HCT116 (cell line): ENCODE results near the gene LTA4H. TPM values are rescaled to one million over a fixed set of nuclear protein-coding genes. Genes with fewer than 3 reads are reported as not detected.

ENCODE experiments used
- ATAC-seq: fragments of 200-7000 bp; cut with Tn5 transposase; 2 replicates; pipeline ENCODE4 v1.9.1; 2020; ENCODE audit warnings: mild to moderate bottlenecking, moderate library complexity
- BruUV-seq: library from RNA; stranded (reverse); fragments of 400-500 nt; replicated peaks from 2 replicates; lab custom pipeline; 2021; lab: Mats Ljungman, UMichigan
- CTCF ChIA-PET: fragments of 300-600 bp; sonication (Branson Sonifier 250); formaldehyde crosslinking; loops from one replicate; lab custom pipeline; 2021; ENCODE audit warnings: antibody characterized with exemption; lab: Charles Lee
- POLR2A ChIA-PET: fragments of 300-600, 350-600 bp; sonication (Branson Sonifier 250); formaldehyde crosslinking; loops from one replicate; lab custom pipeline; 2021; ENCODE audit warnings: antibody characterized with exemption; lab: Charles Lee
- RAD21 ChIA-PET, 2 experiments: fragments of 300-600 bp; sonication (Branson Sonifier 250); formaldehyde crosslinking; loops; one replicate each; lab custom pipeline; 2023; ENCODE audit warnings: low total read pairs in 2 of 2; ENCODE audit not compliant: uncharacterized antibody in 2 of 2, unreplicated experiment in 2 of 2, low non-redundant PET in 1 of 2; lab: Charles Lee
- DNase-seq: peaks from one replicate; pipeline ENCODE4 v3.0.0-alpha.2; 2010; ENCODE audit warnings: low read depth, low spot score
- H2AFZ ChIP-seq: fragments of 200-600 bp; shearing (Covaris generic), sonication (generic); 2 replicates; pipeline ENCODE4 v1.6.1; 2017; ENCODE audit warnings: low read depth, mixed run types, mixed read lengths, antibody characterized with exemption, low read length; ENCODE audit not compliant: poor library complexity, severe bottlenecking
- H3K27ac ChIP-seq: 2 replicates; pipeline ENCODE4 v1.5.1; 2012; ENCODE audit warnings: low read depth, low read length
- H3K27me3 ChIP-seq: fragments of 200-600 bp; sonication (generic); 2 replicates; pipeline ENCODE4 v1.6.1; 2016; ENCODE audit warnings: mixed run types, low read length, mixed read lengths; ENCODE audit not compliant: insufficient read depth
- H3K36me3 ChIP-seq, 2 experiments: fragments of 200-500 bp in 1 of 2; fragments of 200-600 bp in 1 of 2; sonication (Bioruptor generic) in 1 of 2; sonication (generic) in 1 of 2; 2 replicates each; pipeline versions ENCODE4 v1.5.1 to v1.6.1; 2014 to 2016; ENCODE audit warnings: low read length in 2 of 2, inconsistent platforms in 1 of 2, mixed read lengths in 1 of 2, mixed run types in 1 of 2; ENCODE audit not compliant: insufficient read depth in 2 of 2, control insufficient read depth in 1 of 2
- H3K4me1 ChIP-seq, 2 experiments: fragments of 200-600 bp in 1 of 2; sonication (generic) in 1 of 2; 2 replicates each; pipeline versions ENCODE4 v1.5.1 to v1.6.1; 2012 to 2017; ENCODE audit warnings: low read length in 2 of 2, inconsistent platforms in 1 of 2, mild to moderate bottlenecking in 1 of 2, mixed read lengths in 1 of 2, mixed run types in 1 of 2, moderate library complexity in 1 of 2; ENCODE audit not compliant: insufficient read depth in 2 of 2, control insufficient read depth in 1 of 2
- H3K4me2 ChIP-seq: fragments of 200-600 bp; sonication (generic); 2 replicates; pipeline ENCODE4 v1.6.1; 2017; ENCODE audit warnings: mixed run types, low read length, mixed read lengths
- H3K4me3 ChIP-seq, 2 experiments: fragments of 200-600 bp in 1 of 2; sonication (generic) in 1 of 2; replicated peaks in 1 of 2; 2 replicates each; pipeline ENCODE4 v1.5.1; 2011 to 2016; ENCODE audit warnings: low read length in 2 of 2, control low read depth in 1 of 2, low read depth in 1 of 2, mild to moderate bottlenecking in 1 of 2, mixed read lengths in 1 of 2, mixed run types in 1 of 2
- H3K79me2 ChIP-seq: fragments of 200-600 bp; sonication (generic); 2 replicates; pipeline ENCODE4 v1.6.1; 2017; ENCODE audit warnings: mild to moderate bottlenecking, mixed run types, low read length, moderate library complexity, mixed read lengths; ENCODE audit not compliant: insufficient read depth
- H3K9ac ChIP-seq: fragments of 200-600 bp; sonication (generic); 2 replicates; pipeline ENCODE4 v1.6.1; 2016; ENCODE audit warnings: low read length, mixed read lengths
- H3K9me2 ChIP-seq: fragments of 200-600 bp; sonication (generic), shearing (Covaris generic); 2 replicates; pipeline ENCODE4 v1.6.1; 2017; ENCODE audit warnings: mixed run types, mild to moderate bottlenecking, moderate library complexity; ENCODE audit not compliant: insufficient read depth
- H3K9me3 ChIP-seq, 2 experiments: fragments of 200-500 bp in 1 of 2; fragments of 200-600 bp in 1 of 2; sonication (Bioruptor generic) in 1 of 2; sonication (generic) in 1 of 2; 2 replicates each; pipeline ENCODE4 v1.6.1; 2014 to 2017; ENCODE audit warnings: low read length in 2 of 2, mixed read lengths in 2 of 2, inconsistent platforms in 1 of 2, low read depth in 1 of 2, mild to moderate bottlenecking in 1 of 2, mixed run types in 1 of 2, moderate library complexity in 1 of 2; ENCODE audit not compliant: control insufficient read depth in 1 of 2, insufficient read depth in 1 of 2
- H4K20me1 ChIP-seq: fragments of 200-600 bp; sonication (generic), shearing (Covaris generic); 2 replicates; pipeline ENCODE4 v1.6.1; 2017; ENCODE audit warnings: mixed run types, mild to moderate bottlenecking, moderate library complexity; ENCODE audit not compliant: insufficient read depth
- CEBPB ChIP-seq: IDR thresholded peaks from 2 replicates; pipeline ENCODE4 v1.6.1; 2012; ENCODE audit warnings: low read depth
- EGR1 ChIP-seq: IDR thresholded peaks from 2 replicates; pipeline ENCODE4 v1.6.1; 2012; ENCODE audit warnings: low read depth
- EZH2 ChIP-seq: fragments of 200-600 bp; sonication (generic); IDR thresholded peaks from 2 replicates; pipeline ENCODE4 v1.6.1; 2017; ENCODE audit warnings: antibody characterized with exemption, mixed run types
- EZH2phosphoT487 ChIP-seq: fragments of 200-600 bp; IDR thresholded peaks from 2 replicates; pipeline ENCODE4 v1.6.1; 2018; ENCODE audit warnings: antibody characterized with exemption, borderline replicate concordance
- FOSL1 ChIP-seq: IDR thresholded peaks from 2 replicates; pipeline ENCODE4 v1.6.1; 2012; ENCODE audit warnings: low read depth
- POLR2A ChIP-seq: IDR thresholded peaks from 2 replicates; pipeline ENCODE4 v1.7.0; 2011; ENCODE audit warnings: borderline replicate concordance; ENCODE audit not compliant: insufficient read depth, insufficient read length; ENCODE audit errors: extremely low read depth
- POLR2AphosphoS5 ChIP-seq: IDR thresholded peaks from 2 replicates; pipeline ENCODE4 v1.6.1; 2011; ENCODE audit warnings: mild to moderate bottlenecking, low read depth, low read length, moderate library complexity
- RAD21 ChIP-seq: IDR thresholded peaks from 2 replicates; pipeline ENCODE4 v1.6.1; 2012; ENCODE audit warnings: low read depth, mild to moderate bottlenecking
- REST ChIP-seq: IDR thresholded peaks from 2 replicates; pipeline ENCODE4 v1.6.1; 2012; ENCODE audit warnings: low read depth
- SP1 ChIP-seq: IDR thresholded peaks from 2 replicates; pipeline ENCODE4 v1.6.1; 2012; ENCODE audit warnings: low read depth
- SRF ChIP-seq: IDR thresholded peaks from 2 replicates; pipeline ENCODE4 v1.6.1; 2012; ENCODE audit warnings: low read depth
- TCF7L2 ChIP-seq: IDR thresholded peaks from 2 replicates; pipeline ENCODE4 v1.7.0; 2011; ENCODE audit warnings: borderline replicate concordance, inconsistent platforms; ENCODE audit not compliant: insufficient read depth, insufficient read length; ENCODE audit errors: extremely low read depth
- YY1 ChIP-seq: IDR thresholded peaks from 2 replicates; pipeline ENCODE4 v1.6.1; 2011; ENCODE audit warnings: low read length, low read depth, moderate library complexity, mild to moderate bottlenecking; ENCODE audit not compliant: insufficient replicate concordance; ENCODE audit errors: extremely low read depth
- ZFX ChIP-seq: fragments of 450-650 bp; IDR thresholded peaks from 2 replicates; pipeline ENCODE4 v1.6.1; 2017
- intact Hi-C: fragments of 100-400 bp; cut with micrococcal nuclease; formaldehyde crosslinking; loops from 2 replicates; pipeline ENCODE4 v1.10.0; 2022
- total RNA-seq: library from RNA; stranded (reverse); gene quantifications from one replicate; pipeline ENCODE4 v1.2.1, GENCODE V29; 2021; ENCODE audit not compliant: unreplicated experiment
- TF ChIP-seq, protein P1 (sequence below): IDR thresholded peaks from 2 replicates; pipeline ENCODE4 v1.6.1; 2012
- TF ChIP-seq, protein P2 (sequence below): IDR thresholded peaks from 2 replicates; pipeline ENCODE4 v1.6.1; 2011; ENCODE audit warnings: mild to moderate bottlenecking, low read length, moderate library complexity; ENCODE audit not compliant: insufficient replicate concordance; ENCODE audit errors: extremely low read depth

The LTA4H gene
- total RNA-seq, 1 experiment from 2014 or later = 163 TPM

- DNase-seq (no peak), ATAC-seq (no peak)
- intact Hi-C loops = loop anchor here (5.0 kb wide), 1 partner anchor 140 kb away; no protein-coding TSS in a partner anchor
Observed at GRCh38 chr12:95962222-95962621, 73.2 kb downstream of the LTA4H start.

More at GRCh38 chr12:95962222-95962621, 73.2 kb downstream of the LTA4H start:
- Histone ChIP-seq H3K9me3 (no peaks in the 10 kb centered on the region), H4K20me1 (no peaks in the 10 kb centered on the region), H2AFZ (no peak overlapping the region), H3K27ac (no peak overlapping the region), H3K27me3 (no peaks in the 10 kb centered on the region), H3K9ac (no peak overlapping the region), H3K4me1 (no peaks in the 10 kb centered on the region), H3K79me2 (no peaks in the 10 kb centered on the region), H3K4me3 (no peak overlapping the region), H3K4me2 (no peak overlapping the region), H3K36me3 (no peaks in the 10 kb centered on the region), H3K9me2 (no peaks in the 10 kb centered on the region)
- ChIA-PET CTCF (interaction anchor here (0.6 to 2.0 kb wide), 4 partner anchors 380 to 1002 kb away, joined by 3 to 4 read pairs (median 3); no protein-coding TSS in a partner anchor), RAD21 (no interaction called here), POLR2A (no interaction called here)
- BruUV-seq = no TSS peak
- TF ChIP-seq, protein P1, sequence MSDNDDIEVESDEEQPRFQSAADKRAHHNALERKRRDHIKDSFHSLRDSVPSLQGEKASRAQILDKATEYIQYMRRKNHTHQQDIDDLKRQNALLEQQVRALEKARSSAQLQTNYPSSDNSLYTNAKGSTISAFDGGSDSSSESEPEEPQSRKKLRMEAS = no peak
- TF ChIP-seq EZH2phosphoT487 (no peak), ZFX (no peak), YY1 (no peak), POLR2A (no peak), POLR2AphosphoS5 (no peak), SRF (no peak), REST (no peak), EGR1 (no peak), FOSL1 (no peak), EZH2 (no peak), TCF7L2 (no peak), RAD21 (no peak), CEBPB (no peak), SP1 (no peak)
- TF ChIP-seq, protein P2, sequence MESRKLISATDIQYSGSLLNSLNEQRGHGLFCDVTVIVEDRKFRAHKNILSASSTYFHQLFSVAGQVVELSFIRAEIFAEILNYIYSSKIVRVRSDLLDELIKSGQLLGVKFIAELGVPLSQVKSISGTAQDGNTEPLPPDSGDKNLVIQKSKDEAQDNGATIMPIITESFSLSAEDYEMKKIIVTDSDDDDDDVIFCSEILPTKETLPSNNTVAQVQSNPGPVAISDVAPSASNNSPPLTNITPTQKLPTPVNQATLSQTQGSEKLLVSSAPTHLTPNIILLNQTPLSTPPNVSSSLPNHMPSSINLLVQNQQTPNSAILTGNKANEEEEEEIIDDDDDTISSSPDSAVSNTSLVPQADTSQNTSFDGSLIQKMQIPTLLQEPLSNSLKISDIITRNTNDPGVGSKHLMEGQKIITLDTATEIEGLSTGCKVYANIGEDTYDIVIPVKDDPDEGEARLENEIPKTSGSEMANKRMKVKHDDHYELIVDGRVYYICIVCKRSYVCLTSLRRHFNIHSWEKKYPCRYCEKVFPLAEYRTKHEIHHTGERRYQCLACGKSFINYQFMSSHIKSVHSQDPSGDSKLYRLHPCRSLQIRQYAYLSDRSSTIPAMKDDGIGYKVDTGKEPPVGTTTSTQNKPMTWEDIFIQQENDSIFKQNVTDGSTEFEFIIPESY = no peak
